Liver (tissue), 3 donors: Measurements from ENCODE around the gene GOLGA2.

ENCODE experiments used
- ATF3 ChIP-seq: IDR thresholded peaks from 2 replicates; pipeline ENCODE4 v1.6.1; 2016; ENCODE audit warnings: antibody characterized with exemption
- CTCF ChIP-seq: fragments of 150-350 bp; IDR thresholded peaks from 2 replicates; pipeline ENCODE4 v1.5.1; 2017; ENCODE audit warnings: improper control_type of control experiment, low read depth, low read length; ENCODE audit not compliant: missing input control
- EGR1 ChIP-seq, 2 donors: IDR thresholded peaks; 2 replicates each; pipeline ENCODE4 v1.6.1; 2016 to 2018; ENCODE audit warnings: antibody characterized with exemption in 2 of 2, low read depth in 2 of 2
- JUND ChIP-seq, 2 donors: IDR thresholded peaks; 2 replicates each; pipeline ENCODE4 v1.6.1; 2016; ENCODE audit warnings: antibody characterized with exemption in 2 of 2
- MAX ChIP-seq: IDR thresholded peaks from 2 replicates; pipeline ENCODE4 v1.6.1; 2016; ENCODE audit warnings: antibody characterized with exemption
- NR2F2 ChIP-seq: IDR thresholded peaks from 2 replicates; pipeline ENCODE4 v1.6.1; 2016; ENCODE audit warnings: antibody characterized with exemption
- RAD21 ChIP-seq, 2 donors: IDR thresholded peaks; 2 replicates each; pipeline ENCODE4 v1.6.1; 2016; ENCODE audit warnings: antibody characterized with exemption in 2 of 2, mild to moderate bottlenecking in 2 of 2
- SP1 ChIP-seq: IDR thresholded peaks from 2 replicates; pipeline ENCODE4 v1.6.1; 2018; ENCODE audit warnings: antibody characterized with exemption, mild to moderate bottlenecking
- TAF1 ChIP-seq: conservative IDR thresholded peaks from 2 replicates; pipeline ENCODE4 v1.6.1; 2016; ENCODE audit warnings: antibody characterized with exemption, mild to moderate bottlenecking
- YY1 ChIP-seq: IDR thresholded peaks from 2 replicates; pipeline ENCODE4 v1.6.1; 2016; ENCODE audit warnings: antibody characterized with exemption, mild to moderate bottlenecking
- donor health status: healthy.
- donor health status: healthy.

- TF ChIP-seq EGR1 (IDR thresholded peaks at IDR 0.05; ENCODE audit: low read depth in 2 of 2), result no peak
- TF ChIP-seq YY1, result no peak
- TF ChIP-seq CTCF, result no peak
- TF ChIP-seq SP1, result no peak
- no peak for TF ChIP-seq RAD21 (IDR thresholded peaks at IDR 0.05)
- TF ChIP-seq NR2F2, result no peak
- no peak for TF ChIP-seq JUND (IDR thresholded peaks at IDR 0.05)
- TF ChIP-seq ATF3, result no peak
- no peak for TF ChIP-seq MAX
- TF ChIP-seq TAF1, result no peak
These were observed 10.6 kb upstream of the GOLGA2 start for GRCh38 chr9:128286440-128286839.
